Measurements from ENCODE around the gene HDAC5.

DNA sequence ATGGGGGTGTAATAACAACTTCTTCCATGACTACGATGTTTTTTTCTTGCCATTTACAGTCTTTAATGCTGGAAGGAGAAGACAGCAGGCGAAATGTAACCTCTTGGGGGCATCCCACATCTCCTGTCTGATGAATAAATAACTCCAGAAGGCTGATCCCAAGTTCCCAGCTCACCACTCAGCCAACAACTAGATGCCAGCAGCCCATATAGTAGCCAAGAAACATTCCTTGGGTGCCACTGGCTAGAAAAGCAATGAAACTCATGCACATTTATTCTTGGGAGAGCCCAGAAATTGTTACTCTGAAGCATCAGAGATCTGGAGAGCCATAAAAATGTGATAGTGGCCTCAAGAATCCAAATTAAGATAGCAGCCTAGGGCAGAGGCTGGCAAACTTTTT is 86.0 kb downstream of the HDAC5 start:
- TF ChIP-seq, protein P1, sequence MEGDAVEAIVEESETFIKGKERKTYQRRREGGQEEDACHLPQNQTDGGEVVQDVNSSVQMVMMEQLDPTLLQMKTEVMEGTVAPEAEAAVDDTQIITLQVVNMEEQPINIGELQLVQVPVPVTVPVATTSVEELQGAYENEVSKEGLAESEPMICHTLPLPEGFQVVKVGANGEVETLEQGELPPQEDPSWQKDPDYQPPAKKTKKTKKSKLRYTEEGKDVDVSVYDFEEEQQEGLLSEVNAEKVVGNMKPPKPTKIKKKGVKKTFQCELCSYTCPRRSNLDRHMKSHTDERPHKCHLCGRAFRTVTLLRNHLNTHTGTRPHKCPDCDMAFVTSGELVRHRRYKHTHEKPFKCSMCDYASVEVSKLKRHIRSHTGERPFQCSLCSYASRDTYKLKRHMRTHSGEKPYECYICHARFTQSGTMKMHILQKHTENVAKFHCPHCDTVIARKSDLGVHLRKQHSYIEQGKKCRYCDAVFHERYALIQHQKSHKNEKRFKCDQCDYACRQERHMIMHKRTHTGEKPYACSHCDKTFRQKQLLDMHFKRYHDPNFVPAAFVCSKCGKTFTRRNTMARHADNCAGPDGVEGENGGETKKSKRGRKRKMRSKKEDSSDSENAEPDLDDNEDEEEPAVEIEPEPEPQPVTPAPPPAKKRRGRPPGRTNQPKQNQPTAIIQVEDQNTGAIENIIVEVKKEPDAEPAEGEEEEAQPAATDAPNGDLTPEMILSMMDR (IDR thresholded peaks at IDR 0.05), result no peak
- no peak for TF ChIP-seq POLR2A (IDR thresholded peaks at IDR 0.05)

Measured in adrenal gland (tissue), 5 donors.